Bronchial epithelial cell (primary cell): Measurements from ENCODE around the gene EML5. TPM values are rescaled to one million over a fixed set of nuclear protein-coding genes. Genes with fewer than 3 reads are reported as not detected.

ENCODE experiments used
- DNase-seq: peaks from one replicate; pipeline ENCODE4 v3.0.0-alpha.2; 2010; ENCODE audit warnings: low read depth
- FAIRE-seq: peaks from 2 replicates; lab custom pipeline; 2011; peaks lifted over from hg19 to GRCh38; lab: Jason Lieb, UNC
- H3K27me3 ChIP-seq: 2 replicates; pipeline ENCODE4 v1.5.1; 2011; ENCODE audit warnings: low read length; ENCODE audit not compliant: control insufficient read depth, insufficient read depth
- H3K36me3 ChIP-seq: 2 replicates; pipeline ENCODE4 v1.5.1; 2011; ENCODE audit warnings: low read length; ENCODE audit not compliant: control insufficient read depth, insufficient read depth
- H3K4me3 ChIP-seq: 2 replicates; pipeline ENCODE4 v1.5.1; 2011; ENCODE audit warnings: mild to moderate bottlenecking, low read depth, low read length, control low read depth
- CTCF ChIP-seq: IDR thresholded peaks from 2 replicates; pipeline ENCODE4 v1.5.1; 2011; ENCODE audit warnings: mild to moderate bottlenecking, moderate library complexity, low read length, control low read depth, inconsistent platforms; ENCODE audit not compliant: insufficient read depth, severe bottlenecking
- total RNA-seq: library from RNA; depleted of rRNA; stranded (reverse); fragments of >200 nt; gene quantifications from 2 replicates; pipeline ENCODE4 v1.2.1, GENCODE V29; 2014

EML5 gene
- total RNA-seq, 1 donor from 2014 or later = not detected

GRCh38 chr14:88804035-88804434 lies 11.3 kb upstream of the EML5 start:
- Histone ChIP-seq H3K4me3 (no peak overlapping the region), H3K36me3 (no peaks in the 10 kb centered on the region), H3K27me3 (no peaks in the 10 kb centered on the region)
- DNase-seq = peak; percentile 27
- peak; percentile 72 for FAIRE-seq
- no peak for TF ChIP-seq CTCF

- Histone ChIP-seq H3K36me3 (no peaks in the 10 kb centered on the region), H3K4me3 (no peak overlapping the region), H3K27me3 (no peaks in the 10 kb centered on the region)
- DNase-seq (no peak), FAIRE-seq (no peak)
- TF ChIP-seq CTCF = no peak
These were observed 9.8 kb upstream of the EML5 start for GRCh38 chr14:88802596-88802995.

- FAIRE-seq = no peak
- no peak for TF ChIP-seq CTCF
- no peaks in the 10 kb centered on the region for H3K36me3 ChIP-seq
These were observed 6.8 kb upstream of the EML5 start for GRCh38 chr14:88799522-88799921.

DNA sequence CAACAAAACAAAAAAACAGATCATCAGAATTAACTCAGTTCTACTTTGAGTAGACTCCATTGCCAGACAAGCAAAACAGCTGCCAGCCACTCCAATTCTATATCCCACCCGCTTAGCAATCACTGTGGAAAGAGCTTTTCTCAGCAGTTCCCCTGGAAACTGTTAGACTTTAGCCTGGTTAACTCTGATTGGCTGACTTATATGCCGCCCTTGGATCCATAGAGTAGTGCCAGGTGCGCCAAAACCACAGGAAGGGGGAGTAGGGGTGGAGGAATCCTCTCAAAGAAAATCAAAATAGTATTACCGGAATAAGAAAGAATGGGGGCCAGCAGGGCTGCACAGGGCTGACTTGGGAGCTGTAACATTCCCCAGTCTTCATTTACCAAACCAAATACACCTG lies 5.4 kb upstream of the EML5 start:
- Histone ChIP-seq H3K36me3 (no peaks in the 10 kb centered on the region), H3K4me3 (no peak overlapping the region), H3K27me3 (no peaks in the 10 kb centered on the region)
- DNase-seq (no peak), FAIRE-seq (no peak)
- TF ChIP-seq CTCF = no peak

More at GRCh38 chr14:88799522-88799921, 6.8 kb upstream of the EML5 start:
- H3K27me3 ChIP-seq = no peaks in the 10 kb centered on the region
- DNase-seq = no peak
- H3K4me3 ChIP-seq = no peak overlapping the region

- Histone ChIP-seq H3K36me3 (no peaks in the 10 kb centered on the region), H3K4me3 (peak overlapping the region; percentile 45), H3K27me3 (peaks cover 9% of the 10 kb centered on the region)
- FAIRE-seq = no peak
- no peak for TF ChIP-seq CTCF
- DNase-seq = no peak
These were observed 489 bp upstream of the EML5 start for GRCh38 chr14:88793259-88793625.
